MM.1S (cell line): ENCODE results near the gene KIAA1217.

ENCODE experiments used
- EZH2 ChIP-seq: fragments of 300-600 bp; sonication (generic); optimal IDR thresholded peaks from 2 replicates; pipeline ENCODE3; 2017; ENCODE audit warnings: low read depth, mild to moderate bottlenecking, antibody characterized with exemption, low read length, mixed read lengths
- EZH2phosphoT487 ChIP-seq: fragments of 300-600 bp; sonication (generic); IDR thresholded peaks from 2 replicates; pipeline ENCODE4 v1.6.1; 2018; ENCODE audit warnings: antibody characterized with exemption, low read length
- TF ChIP-seq, protein P1 (sequence below): fragments of 300-600 bp; sonication (generic); IDR thresholded peaks from 2 replicates; pipeline ENCODE4 v1.5.1; 2016; ENCODE audit warnings: antibody characterized with exemption, low read length, mixed read lengths

DNA sequence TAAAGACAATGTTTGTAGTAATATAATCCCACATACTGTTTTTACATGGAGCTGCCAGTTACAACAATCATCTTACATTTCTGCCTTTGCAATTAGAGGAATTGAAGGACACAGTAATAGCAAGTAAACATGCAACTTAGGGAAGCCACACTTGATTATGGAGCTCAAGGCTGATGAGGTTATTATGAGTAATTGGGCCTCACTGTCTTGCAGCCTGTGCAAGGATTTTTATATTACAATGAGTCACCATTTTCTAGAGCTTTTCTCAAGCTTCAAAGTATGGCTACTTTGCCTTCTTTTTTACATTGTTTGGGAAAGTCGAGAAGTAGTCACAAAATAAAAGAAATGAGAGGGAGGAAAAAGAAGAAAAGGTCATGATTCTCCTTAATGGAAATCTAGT, 226.4 kb downstream of the KIAA1217 start:
- TF ChIP-seq, protein P1, sequence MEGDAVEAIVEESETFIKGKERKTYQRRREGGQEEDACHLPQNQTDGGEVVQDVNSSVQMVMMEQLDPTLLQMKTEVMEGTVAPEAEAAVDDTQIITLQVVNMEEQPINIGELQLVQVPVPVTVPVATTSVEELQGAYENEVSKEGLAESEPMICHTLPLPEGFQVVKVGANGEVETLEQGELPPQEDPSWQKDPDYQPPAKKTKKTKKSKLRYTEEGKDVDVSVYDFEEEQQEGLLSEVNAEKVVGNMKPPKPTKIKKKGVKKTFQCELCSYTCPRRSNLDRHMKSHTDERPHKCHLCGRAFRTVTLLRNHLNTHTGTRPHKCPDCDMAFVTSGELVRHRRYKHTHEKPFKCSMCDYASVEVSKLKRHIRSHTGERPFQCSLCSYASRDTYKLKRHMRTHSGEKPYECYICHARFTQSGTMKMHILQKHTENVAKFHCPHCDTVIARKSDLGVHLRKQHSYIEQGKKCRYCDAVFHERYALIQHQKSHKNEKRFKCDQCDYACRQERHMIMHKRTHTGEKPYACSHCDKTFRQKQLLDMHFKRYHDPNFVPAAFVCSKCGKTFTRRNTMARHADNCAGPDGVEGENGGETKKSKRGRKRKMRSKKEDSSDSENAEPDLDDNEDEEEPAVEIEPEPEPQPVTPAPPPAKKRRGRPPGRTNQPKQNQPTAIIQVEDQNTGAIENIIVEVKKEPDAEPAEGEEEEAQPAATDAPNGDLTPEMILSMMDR, result no peak
- TF ChIP-seq EZH2 (no peak), EZH2phosphoT487 (no peak)
